ENCODE measurements around the gene RGS10.

GRCh38 chr10:119473771-119474170 is 68.7 kb downstream of the RGS10 start:
- no peak for TF ChIP-seq CTCF (conservative IDR thresholded peaks at IDR 0.05; ENCODE audit: low read depth in 2 of 2)
- no peak for TF ChIP-seq EZH2 (IDR thresholded peaks at IDR 0.05; ENCODE audit: low read depth, unreplicated experiment)
- no peak for TF ChIP-seq CREB1 (CRISPR knock-in tag; IDR thresholded peaks at IDR 0.05; ENCODE audit: low read depth)
- TF ChIP-seq REST (IDR thresholded peaks at IDR 0.05; ENCODE audit: unreplicated experiment), result no peak
- TF ChIP-seq POLR2AphosphoS5 (IDR thresholded peaks at IDR 0.05; ENCODE audit: low read depth), result no peak
- no peak for TF ChIP-seq EZH2phosphoT487 (IDR thresholded peaks at IDR 0.05; ENCODE audit: unreplicated experiment)
- TF ChIP-seq NANOG (IDR thresholded peaks at IDR 0.05; ENCODE audit: borderline replicate concordance), result no peak
- TF ChIP-seq STAT1 (IDR thresholded peaks at IDR 0.05; ENCODE audit: unreplicated experiment), result no peak
- no peak for TF ChIP-seq ETS1 (IDR thresholded peaks at IDR 0.05)
- no peak for TF ChIP-seq JUNB (IDR thresholded peaks at IDR 0.05; ENCODE audit: unreplicated experiment)
